Measurements from ENCODE around the gene CAPG. TPM values are rescaled to one million over a fixed set of nuclear protein-coding genes. Genes with fewer than 3 reads are reported as not detected.

Gene CAPG
- total RNA-seq, 1 donor from 2014 or later: 165 TPM

DNA sequence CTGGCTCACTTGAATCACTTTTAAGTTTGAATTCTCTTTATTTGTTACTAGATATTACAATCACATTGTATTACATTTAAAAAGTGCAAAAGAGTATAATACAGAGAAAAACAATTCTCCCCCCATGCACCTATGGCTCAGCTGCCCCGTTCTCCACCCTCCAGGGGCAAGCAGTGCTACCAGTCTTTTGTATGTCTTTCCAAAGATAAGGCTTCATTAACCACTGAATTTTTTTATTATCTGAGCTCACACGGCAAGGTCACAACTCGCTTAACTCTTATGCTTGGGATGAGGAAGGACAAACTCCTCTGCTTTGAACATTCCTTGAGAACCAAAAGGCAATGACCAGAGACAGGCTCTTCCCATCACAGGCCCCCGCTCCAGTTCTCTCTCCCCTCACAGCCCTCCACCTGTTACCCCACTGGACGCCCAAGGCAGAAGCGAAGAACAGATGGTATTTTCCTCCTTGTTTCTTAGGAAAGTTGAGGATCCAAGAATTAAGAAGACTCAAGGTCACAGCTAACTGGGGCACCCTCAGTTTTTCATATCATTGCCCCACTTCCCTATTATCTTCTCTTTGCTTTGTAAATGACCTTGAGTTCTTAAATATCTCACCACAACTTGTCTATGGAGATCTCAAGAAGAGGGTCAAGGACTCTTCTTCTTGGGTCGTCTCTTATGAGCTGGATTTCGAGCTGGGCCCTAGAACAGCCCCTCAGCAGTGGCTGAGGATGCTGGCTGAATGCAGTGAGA, 38.5 kb upstream of the CAPG start:
- Histone ChIP-seq H3K9me3 (no peaks in the 10 kb centered on the region), H3K27me3 (no peaks in the 10 kb centered on the region), H3K4me3 (no peak overlapping the region), H3K4me1 (peaks cover 20% of the 10 kb centered on the region), H3K36me3 (no peaks in the 10 kb centered on the region), H3K27ac (no peak overlapping the region)
- intact Hi-C loops (cut with DNase I): no loop called here
- TF ChIP-seq, protein P1, sequence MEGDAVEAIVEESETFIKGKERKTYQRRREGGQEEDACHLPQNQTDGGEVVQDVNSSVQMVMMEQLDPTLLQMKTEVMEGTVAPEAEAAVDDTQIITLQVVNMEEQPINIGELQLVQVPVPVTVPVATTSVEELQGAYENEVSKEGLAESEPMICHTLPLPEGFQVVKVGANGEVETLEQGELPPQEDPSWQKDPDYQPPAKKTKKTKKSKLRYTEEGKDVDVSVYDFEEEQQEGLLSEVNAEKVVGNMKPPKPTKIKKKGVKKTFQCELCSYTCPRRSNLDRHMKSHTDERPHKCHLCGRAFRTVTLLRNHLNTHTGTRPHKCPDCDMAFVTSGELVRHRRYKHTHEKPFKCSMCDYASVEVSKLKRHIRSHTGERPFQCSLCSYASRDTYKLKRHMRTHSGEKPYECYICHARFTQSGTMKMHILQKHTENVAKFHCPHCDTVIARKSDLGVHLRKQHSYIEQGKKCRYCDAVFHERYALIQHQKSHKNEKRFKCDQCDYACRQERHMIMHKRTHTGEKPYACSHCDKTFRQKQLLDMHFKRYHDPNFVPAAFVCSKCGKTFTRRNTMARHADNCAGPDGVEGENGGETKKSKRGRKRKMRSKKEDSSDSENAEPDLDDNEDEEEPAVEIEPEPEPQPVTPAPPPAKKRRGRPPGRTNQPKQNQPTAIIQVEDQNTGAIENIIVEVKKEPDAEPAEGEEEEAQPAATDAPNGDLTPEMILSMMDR (IDR thresholded peaks at IDR 0.05): no peak
- TF ChIP-seq POLR2A (IDR thresholded peaks at IDR 0.05): no peak
- no peak for TF ChIP-seq POLR2AphosphoS5 (IDR thresholded peaks at IDR 0.05; ENCODE audit: insufficient read depth in 1 of 2, low read depth in 1 of 2)
- no peak for DNase-seq (ENCODE audit: extremely low spot score in 2 of 2)

DNA sequence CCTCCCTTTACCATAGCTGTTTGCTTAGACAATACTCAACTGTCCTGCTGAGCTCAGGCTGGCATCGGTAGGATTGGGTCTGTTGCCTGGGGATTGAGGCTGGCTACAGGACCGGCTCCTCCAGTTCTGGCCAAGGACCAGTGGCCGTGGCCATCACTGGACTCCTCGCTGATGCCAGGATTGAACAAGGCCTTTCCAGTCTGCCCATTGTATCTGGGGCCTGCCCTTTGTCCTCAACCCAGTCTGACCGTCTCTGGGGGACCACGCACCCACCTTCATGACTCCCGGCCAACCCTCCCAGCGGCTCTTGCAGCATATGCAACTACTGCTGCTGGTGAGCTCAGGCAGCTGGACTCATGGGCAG, 37.0 kb upstream of the CAPG start:
- H3K27me3 ChIP-seq: no peaks in the 10 kb centered on the region
- H3K4me1 ChIP-seq: peaks cover 20% of the 10 kb centered on the region
- DNase-seq (ENCODE audit: extremely low spot score in 2 of 2): no peak
- intact Hi-C loops (cut with DNase I): no loop called here
- no peak overlapping the region for H3K4me3 ChIP-seq
- H3K9me3 ChIP-seq: no peaks in the 10 kb centered on the region
- TF ChIP-seq, protein P1 (IDR thresholded peaks at IDR 0.05): no peak
- TF ChIP-seq POLR2A (IDR thresholded peaks at IDR 0.05): no peak
- TF ChIP-seq POLR2AphosphoS5 (IDR thresholded peaks at IDR 0.05; ENCODE audit: insufficient read depth in 1 of 2, low read depth in 1 of 2): no peak
- no peaks in the 10 kb centered on the region for H3K36me3 ChIP-seq
- no peak overlapping the region for H3K27ac ChIP-seq

DNA sequence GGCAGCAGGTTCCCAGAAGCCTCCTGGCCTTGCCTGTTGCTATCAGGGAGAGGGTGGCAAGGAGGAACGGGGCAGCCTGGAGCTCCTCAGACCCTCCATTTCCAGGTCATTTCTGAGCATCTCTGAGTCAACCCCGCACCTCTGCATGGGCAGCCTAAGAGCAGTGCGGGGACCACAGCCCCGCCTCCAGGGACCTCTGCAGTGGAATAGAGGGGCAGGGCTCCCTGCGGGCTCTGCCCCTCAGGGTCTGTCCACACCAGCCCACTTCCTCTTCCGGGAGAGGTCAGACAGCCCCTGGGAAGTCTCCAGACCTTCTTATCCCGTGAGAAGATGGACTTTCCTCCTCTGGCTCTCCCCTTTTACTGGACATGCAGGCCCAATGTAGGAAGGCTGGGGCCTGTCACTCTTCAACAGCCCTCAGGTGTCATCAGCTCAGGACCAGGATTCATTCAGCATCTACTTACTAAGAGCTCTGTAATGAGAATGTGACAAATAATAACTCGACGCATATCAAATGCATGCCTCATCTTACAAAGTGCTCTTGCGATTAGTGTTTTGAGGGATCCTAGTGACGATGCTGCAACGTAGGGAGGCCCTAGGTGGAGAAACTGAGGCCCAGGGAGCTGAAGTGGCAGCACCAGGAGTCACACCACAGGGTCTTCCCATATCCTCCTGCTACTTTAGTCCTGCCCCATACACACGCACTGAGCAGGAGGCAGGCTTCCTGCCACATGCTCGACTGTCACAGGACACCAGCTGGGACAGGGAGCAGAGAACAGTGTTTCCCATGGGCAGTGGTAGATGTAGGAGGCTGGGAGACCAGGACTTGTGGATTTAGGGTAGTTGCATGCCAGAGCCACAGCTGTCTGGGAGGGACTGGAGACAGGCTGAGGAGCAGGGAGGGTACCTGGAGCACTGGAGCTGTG, 36.4 kb upstream of the CAPG start:
- TF ChIP-seq POLR2AphosphoS5 (IDR thresholded peaks at IDR 0.05; ENCODE audit: insufficient read depth in 1 of 2, low read depth in 1 of 2) (no peak), POLR2A (IDR thresholded peaks at IDR 0.05) (no peak)
- TF ChIP-seq, protein P1 (IDR thresholded peaks at IDR 0.05): no peak
- intact Hi-C loops (cut with DNase I): no loop called here
- no peak for DNase-seq (ENCODE audit: extremely low spot score in 2 of 2)
- no peaks in the 10 kb centered on the region for H3K9me3 ChIP-seq
- peak overlapping the region; percentile 31 for H3K27ac ChIP-seq
- H3K4me3 ChIP-seq: no peak overlapping the region
- peaks cover 20% of the 10 kb centered on the region for H3K4me1 ChIP-seq
- no peaks in the 10 kb centered on the region for H3K36me3 ChIP-seq
- H3K27me3 ChIP-seq: no peaks in the 10 kb centered on the region

DNA sequence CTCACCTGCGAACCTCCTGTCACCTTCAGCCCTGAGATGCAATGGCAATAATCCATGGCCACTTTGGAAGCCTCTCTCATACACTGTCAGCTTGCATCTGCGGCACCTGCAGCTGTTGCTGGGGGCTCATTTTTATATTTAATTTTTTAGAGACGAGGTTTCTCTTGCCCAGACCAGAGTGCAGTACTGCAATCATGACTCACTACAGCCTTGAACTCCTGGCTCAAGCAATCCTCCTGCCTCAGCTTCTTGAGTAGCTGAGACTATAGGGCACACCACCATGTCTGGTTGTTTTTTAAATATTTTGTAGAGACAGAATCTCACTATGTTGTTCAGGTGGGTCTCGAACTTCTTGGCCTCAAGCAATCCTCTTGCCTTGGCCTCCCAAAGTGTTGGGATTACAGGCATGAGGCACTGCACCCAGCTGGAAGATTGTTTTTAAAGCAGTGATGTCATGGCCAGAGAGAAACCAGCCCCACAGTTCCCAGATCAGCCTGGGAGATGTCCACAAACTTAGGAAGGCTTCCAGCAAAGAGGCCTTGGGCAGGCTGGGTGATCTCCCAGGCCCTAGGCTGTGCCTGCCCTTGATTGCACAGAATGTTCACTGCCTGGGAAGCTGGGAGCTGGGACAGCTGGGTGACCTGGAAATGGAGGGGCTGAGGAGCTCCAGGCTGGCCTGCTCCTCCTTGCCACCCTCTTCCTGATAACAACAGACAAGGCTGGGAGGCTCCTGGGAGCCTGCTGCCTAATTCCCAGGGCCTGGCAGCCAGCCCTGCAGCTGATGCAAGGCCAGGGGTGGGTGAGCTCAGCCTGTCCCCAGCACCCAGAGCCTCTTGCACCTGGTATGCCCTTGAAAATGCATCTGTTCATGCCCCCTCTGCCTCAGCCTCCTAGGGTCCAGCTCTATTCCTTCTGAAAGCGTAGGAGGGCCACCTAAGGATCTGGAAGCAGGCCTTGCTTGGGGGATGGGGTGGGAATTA, 35.4 kb upstream of the CAPG start:
- TF ChIP-seq POLR2AphosphoS5 (IDR thresholded peaks at IDR 0.05; ENCODE audit: insufficient read depth in 1 of 2, low read depth in 1 of 2): peak in 1 of 2 donors; percentile 62
- TF ChIP-seq, protein P1 (IDR thresholded peaks at IDR 0.05): no peak
- Histone ChIP-seq H3K27me3 (no peaks in the 10 kb centered on the region), H3K27ac (peak overlapping the region; percentile 31), H3K9me3 (no peaks in the 10 kb centered on the region), H3K4me1 (peaks cover 20% of the 10 kb centered on the region), H3K36me3 (no peaks in the 10 kb centered on the region), H3K4me3 (no peak overlapping the region)
- DNase-seq (ENCODE audit: extremely low spot score in 2 of 2): no peak
- intact Hi-C loops (cut with DNase I): no loop called here

All from vagina (tissue), 2 donors.